ENCODE measurements around the gene GRAMD4. TPM values are rescaled to one million over a fixed set of nuclear protein-coding genes. Genes with fewer than 3 reads are reported as not detected.
"Not testable (repeated sequence)": the region's sequence is repeated elsewhere in the genome, so short reads cannot be mapped to it uniquely, and the experiment has no call there.

GRAMD4 gene
- total RNA-seq, 2 donors from 2014 or later: 38.0 to 43.3 TPM

GRCh38 chr22:46620588-46621242, 529 bp downstream of the GRAMD4 start:
- DNase-seq: no peak
- Mint-ChIP-seq H3K9me3 (no peaks in the 10 kb centered on the region), H3K27ac (no peak overlapping the region), H3K27me3 (ENCODE audit: insufficient read depth) (no peaks in the 10 kb centered on the region), H3K4me1 (peaks cover 4% of the 10 kb centered on the region), H3K36me3 (ENCODE audit: low read depth) (no peaks in the 10 kb centered on the region), H3K4me3 (no peak overlapping the region)
- no peaks in the 10 kb centered on the region for H3K9me3 ChIP-seq (ENCODE audit: control insufficient read depth, low read length)
- TF ChIP-seq, protein P1, sequence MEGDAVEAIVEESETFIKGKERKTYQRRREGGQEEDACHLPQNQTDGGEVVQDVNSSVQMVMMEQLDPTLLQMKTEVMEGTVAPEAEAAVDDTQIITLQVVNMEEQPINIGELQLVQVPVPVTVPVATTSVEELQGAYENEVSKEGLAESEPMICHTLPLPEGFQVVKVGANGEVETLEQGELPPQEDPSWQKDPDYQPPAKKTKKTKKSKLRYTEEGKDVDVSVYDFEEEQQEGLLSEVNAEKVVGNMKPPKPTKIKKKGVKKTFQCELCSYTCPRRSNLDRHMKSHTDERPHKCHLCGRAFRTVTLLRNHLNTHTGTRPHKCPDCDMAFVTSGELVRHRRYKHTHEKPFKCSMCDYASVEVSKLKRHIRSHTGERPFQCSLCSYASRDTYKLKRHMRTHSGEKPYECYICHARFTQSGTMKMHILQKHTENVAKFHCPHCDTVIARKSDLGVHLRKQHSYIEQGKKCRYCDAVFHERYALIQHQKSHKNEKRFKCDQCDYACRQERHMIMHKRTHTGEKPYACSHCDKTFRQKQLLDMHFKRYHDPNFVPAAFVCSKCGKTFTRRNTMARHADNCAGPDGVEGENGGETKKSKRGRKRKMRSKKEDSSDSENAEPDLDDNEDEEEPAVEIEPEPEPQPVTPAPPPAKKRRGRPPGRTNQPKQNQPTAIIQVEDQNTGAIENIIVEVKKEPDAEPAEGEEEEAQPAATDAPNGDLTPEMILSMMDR (conservative IDR thresholded peaks at IDR 0.05): no peak
- WGBS, 2 experiments (ENCODE audit: insufficient coverage in 1 of 2, insufficient read length in 1 of 2): 90 to 95% methylated on average over 8 to 23 of the region's 23 CpGs
- no peaks in the 10 kb centered on the region for H3K36me3 ChIP-seq (ENCODE audit: control insufficient read depth, insufficient read depth, low read length)
- H3K4me1 ChIP-seq (ENCODE audit: control insufficient read depth, insufficient read depth, low read length): no peaks in the 10 kb centered on the region
- H3K27ac ChIP-seq (ENCODE audit: low read depth, low read length): no peak overlapping the region
- no peak overlapping the region for H3K9ac ChIP-seq (ENCODE audit: extremely low read depth, low read length, poor library complexity, severe bottlenecking)
- H3K4me3 ChIP-seq (ENCODE audit: low read length): no peak overlapping the region
- H3K27me3 ChIP-seq (ENCODE audit: control insufficient read depth, insufficient read depth, low read length, poor library complexity, severe bottlenecking): no peaks in the 10 kb centered on the region

DNA sequence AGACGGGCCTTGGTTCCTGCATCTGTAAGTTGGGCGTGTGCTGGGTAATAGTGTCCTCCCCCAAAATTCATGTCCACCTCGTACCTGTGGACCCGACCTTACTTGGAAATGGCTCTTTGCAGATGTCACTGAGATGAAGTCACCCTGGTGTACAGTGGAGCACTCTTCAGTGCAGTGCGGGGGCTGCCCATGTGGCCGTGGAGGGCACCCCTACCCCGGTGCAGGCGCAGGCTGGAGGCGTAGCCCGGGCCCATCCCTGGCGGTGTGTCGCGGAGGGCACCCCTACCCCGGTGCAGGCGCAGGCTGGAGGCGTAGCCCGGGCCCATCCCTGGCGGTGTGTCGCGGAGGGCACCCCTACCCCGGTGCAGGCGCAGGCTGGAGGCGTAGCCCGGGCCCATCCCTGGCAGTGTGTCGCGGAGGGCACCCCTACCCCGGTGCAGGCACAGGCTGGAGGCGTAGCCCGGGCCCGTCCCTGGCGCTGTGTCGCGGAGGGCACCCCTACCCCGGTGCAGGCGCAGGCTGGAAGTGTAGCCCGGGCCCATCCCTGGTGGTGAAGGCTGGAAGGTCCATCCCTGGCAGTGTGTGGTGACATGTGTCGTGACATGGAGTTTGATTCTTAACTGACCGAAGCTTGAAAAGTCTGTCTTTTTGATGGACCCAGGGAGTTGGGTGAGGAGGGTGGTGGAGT, 1.2 kb downstream of the GRAMD4 start:
- H3K27ac ChIP-seq (ENCODE audit: low read depth, low read length): peak overlapping the region; percentile 51
- H3K9me3 Mint-ChIP-seq; H3K4me3 Mint-ChIP-seq; H3K4me1 Mint-ChIP-seq; H3K4me3 ChIP-seq (ENCODE audit: low read length); H3K27me3 ChIP-seq (ENCODE audit: control insufficient read depth, insufficient read depth, low read length, poor library complexity, severe bottlenecking); H3K36me3 ChIP-seq (ENCODE audit: control insufficient read depth, insufficient read depth, low read length); H3K9me3 ChIP-seq (ENCODE audit: control insufficient read depth, low read length); H3K4me1 ChIP-seq (ENCODE audit: control insufficient read depth, insufficient read depth, low read length); DNase-seq; H3K36me3 Mint-ChIP-seq (ENCODE audit: low read depth); H3K27me3 Mint-ChIP-seq (ENCODE audit: insufficient read depth); H3K9ac ChIP-seq (ENCODE audit: extremely low read depth, low read length, poor library complexity, severe bottlenecking): not testable (repeated sequence)
- 93 to 97% methylated on average over 7 to 20 of the region's 38 CpGs for WGBS, 2 experiments (ENCODE audit: insufficient coverage in 1 of 2, insufficient read length in 1 of 2)
- peak overlapping the region; percentile 81 for H3K27ac Mint-ChIP-seq

DNA sequence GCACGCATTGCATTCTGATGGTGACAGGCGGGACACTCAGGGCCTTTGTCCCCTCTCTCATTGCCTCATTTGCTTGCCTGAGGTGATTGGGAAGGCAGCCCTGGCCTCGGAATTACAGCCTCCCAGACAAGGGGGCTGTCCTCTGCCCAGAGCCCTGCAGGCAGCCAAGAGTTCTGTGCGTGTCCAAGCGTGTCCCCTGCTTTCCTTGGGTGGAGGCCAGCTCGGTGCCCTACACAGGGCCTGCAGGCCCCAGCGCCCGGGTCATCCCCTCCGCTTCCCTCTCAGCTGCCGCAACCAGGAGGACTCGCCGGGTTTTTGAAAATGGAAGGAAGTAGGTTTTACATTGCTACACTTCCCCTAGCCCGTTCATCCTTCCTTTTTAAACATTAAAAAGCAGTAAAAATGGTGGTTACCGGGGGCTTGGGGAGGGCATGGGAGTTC, 1.9 kb downstream of the GRAMD4 start:
- Mint-ChIP-seq H3K27ac (no peak overlapping the region), H3K27me3 (ENCODE audit: insufficient read depth) (no peaks in the 10 kb centered on the region), H3K4me1 (peaks cover 7% of the 10 kb centered on the region), H3K9me3 (no peaks in the 10 kb centered on the region), H3K36me3 (ENCODE audit: low read depth) (no peaks in the 10 kb centered on the region), H3K4me3 (no peak overlapping the region)
- Histone ChIP-seq H3K4me3 (ENCODE audit: low read length) (no peak overlapping the region), H3K9ac (ENCODE audit: extremely low read depth, low read length, poor library complexity, severe bottlenecking) (no peak overlapping the region), H3K36me3 (ENCODE audit: control insufficient read depth, insufficient read depth, low read length) (no peaks in the 10 kb centered on the region), H3K27me3 (ENCODE audit: control insufficient read depth, insufficient read depth, low read length, poor library complexity, severe bottlenecking) (no peaks in the 10 kb centered on the region), H3K4me1 (ENCODE audit: control insufficient read depth, insufficient read depth, low read length) (no peaks in the 10 kb centered on the region), H3K27ac (ENCODE audit: low read depth, low read length) (peak overlapping the region; percentile 51), H3K9me3 (ENCODE audit: control insufficient read depth, low read length) (no peaks in the 10 kb centered on the region)
- DNase-seq: no peak
- TF ChIP-seq, protein P1 (conservative IDR thresholded peaks at IDR 0.05): no peak
- WGBS, 2 experiments (ENCODE audit: insufficient coverage in 1 of 2, insufficient read length in 1 of 2): 90 to 94% methylated on average over 4 to 14 of the region's 14 CpGs
